HEK293T (cell line): ENCODE measurements around the gene STARD8.

ENCODE experiments used
- ARNT ChIP-seq: fragments of 450-650 bp; IDR thresholded peaks from 2 replicates; pipeline ENCODE4 v1.6.1; 2017; ENCODE audit warnings: mild to moderate bottlenecking
- CTBP1 ChIP-seq: fragments of 450-650 bp; IDR thresholded peaks from 2 replicates; pipeline ENCODE4 v1.6.1; 2016; ENCODE audit warnings: borderline replicate concordance
- ELF4 ChIP-seq: fragments of 450-650 bp; IDR thresholded peaks from 2 replicates; pipeline ENCODE4 v1.6.1; 2017; ENCODE audit warnings: antibody characterized with exemption
- FOXK2 ChIP-seq: fragments of 450-650 bp; IDR thresholded peaks from 2 replicates; pipeline ENCODE4 v1.6.1; 2016; ENCODE audit warnings: mild to moderate bottlenecking
- FOXM1 ChIP-seq: fragments of 450-650 bp; IDR thresholded peaks from 2 replicates; pipeline ENCODE4 v1.6.1; 2017; ENCODE audit warnings: mild to moderate bottlenecking, borderline replicate concordance
- NFRKB ChIP-seq: fragments of 450-650 bp; IDR thresholded peaks from 2 replicates; pipeline ENCODE4 v1.6.1; 2016; ENCODE audit warnings: mild to moderate bottlenecking, moderate library complexity
- SP1 ChIP-seq: fragments of 450-650 bp; IDR thresholded peaks from 2 replicates; pipeline ENCODE4 v1.6.1; 2017
- SUZ12 ChIP-seq: fragments of 450-650 bp; IDR thresholded peaks from 2 replicates; pipeline ENCODE4 v1.6.1; 2016; ENCODE audit warnings: mild to moderate bottlenecking
- TARDBP ChIP-seq: fragments of 450-650 bp; IDR thresholded peaks from 2 replicates; pipeline ENCODE4 v1.6.1; 2016
- ZNF384 ChIP-seq: fragments of 450-650 bp; IDR thresholded peaks from 2 replicates; pipeline ENCODE4 v1.6.1; 2016
- TF ChIP-seq, protein P1 (sequence below): fragments of 450-650 bp; IDR thresholded peaks from 2 replicates; pipeline ENCODE4 v1.6.1; 2016

DNA sequence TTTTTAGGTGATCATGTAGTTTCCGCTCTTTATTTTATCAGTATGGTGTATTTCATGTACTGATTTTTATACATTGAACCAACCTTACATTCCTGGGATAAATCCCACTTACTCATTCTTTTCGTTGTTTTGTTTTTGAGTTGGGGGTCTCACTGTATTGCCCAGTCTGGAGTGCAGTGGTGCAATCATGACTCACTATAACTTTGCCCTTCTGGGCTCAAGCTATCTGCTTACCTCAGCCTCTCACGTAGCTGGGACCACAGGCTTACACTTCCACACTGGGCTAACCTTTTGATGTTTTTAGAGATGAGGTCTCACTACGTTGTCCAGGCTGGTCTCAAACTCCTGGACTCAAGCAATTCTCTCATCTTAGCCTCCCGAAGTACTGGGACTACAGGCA, 19.5 kb upstream of the STARD8 start:
- no peak for TF ChIP-seq TARDBP
- TF ChIP-seq FOXK2: no peak
- TF ChIP-seq SP1: no peak
- TF ChIP-seq CTBP1: no peak
- no peak for TF ChIP-seq ZNF384
- no peak for TF ChIP-seq FOXM1
- no peak for TF ChIP-seq ARNT
- no peak for TF ChIP-seq SUZ12
- TF ChIP-seq, protein P1, sequence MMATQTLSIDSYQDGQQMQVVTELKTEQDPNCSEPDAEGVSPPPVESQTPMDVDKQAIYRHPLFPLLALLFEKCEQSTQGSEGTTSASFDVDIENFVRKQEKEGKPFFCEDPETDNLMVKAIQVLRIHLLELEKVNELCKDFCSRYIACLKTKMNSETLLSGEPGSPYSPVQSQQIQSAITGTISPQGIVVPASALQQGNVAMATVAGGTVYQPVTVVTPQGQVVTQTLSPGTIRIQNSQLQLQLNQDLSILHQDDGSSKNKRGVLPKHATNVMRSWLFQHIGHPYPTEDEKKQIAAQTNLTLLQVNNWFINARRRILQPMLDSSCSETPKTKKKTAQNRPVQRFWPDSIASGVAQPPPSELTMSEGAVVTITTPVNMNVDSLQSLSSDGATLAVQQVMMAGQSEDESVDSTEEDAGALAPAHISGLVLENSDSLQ: no peak
- TF ChIP-seq ELF4: no peak
- no peak for TF ChIP-seq NFRKB
